GM12874 (cell line): Measurements from ENCODE around the gene NDNF.

ENCODE experiments used
- CTCF ChIP-seq: IDR thresholded peaks from 2 replicates; pipeline ENCODE4 v1.5.1; 2011; ENCODE audit warnings: low read depth, mild to moderate bottlenecking, control low read depth, low read length, moderate library complexity; ENCODE audit not compliant: insufficient read depth

The NDNF gene

DNA sequence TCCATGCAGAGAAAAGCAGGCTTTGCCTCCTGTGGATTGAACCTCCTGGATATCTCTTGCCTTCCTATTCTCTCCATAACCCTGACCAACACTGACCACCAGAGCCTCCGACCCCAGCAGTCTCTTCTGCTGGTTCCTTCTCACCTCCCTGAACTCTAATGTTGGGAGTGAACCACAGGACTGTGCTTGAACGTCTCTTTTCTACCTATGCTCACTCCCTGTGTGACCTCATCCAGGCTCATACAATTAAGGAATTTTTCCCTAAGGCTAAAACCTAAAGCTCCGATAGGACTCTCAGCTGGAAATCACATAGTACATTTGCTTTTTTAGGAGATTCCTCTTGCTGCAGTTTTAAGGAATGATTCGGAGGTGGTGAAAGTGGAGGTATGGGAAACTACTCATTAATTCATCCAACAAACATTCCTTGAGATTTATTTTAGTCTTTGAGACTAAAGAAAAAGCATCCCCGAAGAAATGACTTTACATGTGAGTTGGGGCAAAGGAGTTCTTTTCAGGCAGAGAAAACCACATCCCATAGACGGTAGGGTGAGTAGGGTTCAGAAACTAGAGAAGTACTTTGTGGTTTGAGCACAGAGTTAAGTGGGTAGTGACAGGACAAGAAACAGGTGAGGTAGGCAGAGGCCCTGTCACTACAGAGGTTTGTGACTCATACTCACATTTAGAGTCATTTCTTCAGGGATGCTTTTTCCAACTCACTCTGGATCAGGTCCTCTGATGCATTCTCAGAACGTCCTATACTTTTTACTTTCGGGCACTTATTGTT is 30.8 kb downstream of the NDNF start:
- no peak for TF ChIP-seq CTCF

DNA sequence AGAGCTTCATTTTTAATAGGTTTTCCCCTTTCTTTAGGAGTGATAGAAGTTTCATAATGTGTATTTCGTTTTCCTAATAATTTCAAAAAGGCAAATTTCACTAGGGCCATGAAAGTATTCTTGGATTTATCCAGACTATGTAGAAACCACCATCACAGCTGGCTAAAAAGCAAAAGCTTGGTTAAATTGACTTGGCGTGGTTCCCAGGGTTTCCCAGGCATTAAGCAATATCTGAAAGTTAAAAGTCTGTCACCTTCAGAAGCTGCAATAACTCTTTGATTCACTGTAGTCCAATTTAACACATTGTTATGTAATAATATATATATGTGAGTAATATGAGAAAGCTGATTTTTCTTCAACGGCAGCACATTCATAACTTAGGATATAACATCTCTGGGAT is 38.3 kb downstream of the NDNF start:
- no peak for TF ChIP-seq CTCF

DNA sequence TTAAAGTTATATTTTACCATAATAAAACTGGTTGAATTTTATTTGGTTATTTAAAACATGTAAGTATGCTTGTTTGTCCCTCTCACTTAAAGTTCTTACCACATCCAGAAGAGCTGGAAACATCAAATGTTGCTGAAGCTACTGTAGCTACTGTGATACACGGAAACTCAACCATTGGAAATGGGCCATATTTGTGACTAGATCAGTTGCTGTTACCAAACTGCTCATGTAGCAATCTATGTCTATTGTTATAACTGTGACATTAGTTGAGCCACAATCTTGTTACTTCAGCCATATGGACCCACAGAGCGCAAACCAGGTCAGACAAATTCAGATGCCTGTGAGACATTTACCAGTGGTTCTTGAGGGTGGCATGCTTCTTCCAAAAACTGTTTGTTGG is 41.6 kb downstream of the NDNF start:
- TF ChIP-seq CTCF, result no peak

- TF ChIP-seq CTCF, result no peak
Observed at GRCh38 chr4:121030131-121030530, 42.2 kb downstream of the NDNF start.

GRCh38 chr4:121026034-121026433 is 46.3 kb downstream of the NDNF start:
- no peak for TF ChIP-seq CTCF

- TF ChIP-seq CTCF, result no peak
Observed at GRCh38 chr4:121025540-121025939, 46.8 kb downstream of the NDNF start.

DNA sequence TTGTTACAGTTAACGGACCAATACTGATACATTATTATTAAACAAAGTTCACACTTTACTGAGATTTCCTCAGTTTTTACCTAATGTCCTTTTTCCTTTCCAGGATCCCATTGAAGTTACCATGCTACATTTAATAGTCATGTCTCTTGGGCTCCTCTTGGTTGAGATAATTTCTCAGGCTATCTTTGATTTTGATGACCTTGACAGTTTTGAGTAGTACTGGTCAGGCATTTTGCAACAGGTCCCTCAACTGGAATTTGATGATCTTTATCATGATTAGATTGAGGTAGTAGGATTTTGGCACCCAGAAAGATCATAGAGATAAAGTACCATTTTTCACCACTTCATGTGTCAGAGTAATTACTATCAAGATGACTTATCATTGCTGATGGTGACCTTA is 53.8 kb downstream of the NDNF start:
- TF ChIP-seq CTCF, result no peak
